Liver (tissue), 9 donors: Measurements from ENCODE around the gene DLAT. TPM values are rescaled to one million over a fixed set of nuclear protein-coding genes. Genes with fewer than 3 reads are reported as not detected.
"Not testable (repeated sequence)": the region's sequence is repeated elsewhere in the genome, so short reads cannot be mapped to it uniquely, and the experiment has no call there.

Experiments
- DNase-seq: peaks from one replicate; pipeline ENCODE4 v3.0.0-alpha.2; 2017; ENCODE audit warnings: low spot score
- H3K27ac ChIP-seq, 2 donors: one replicate each; pipeline ENCODE4 v1.7.0; 2013; ENCODE audit warnings: inconsistent platforms in 2 of 2, low read length in 2 of 2, control low read depth in 1 of 2, low read depth in 1 of 2, mild to moderate bottlenecking in 1 of 2
- H3K27me3 ChIP-seq, 4 donors: one replicate each; pipeline versions ENCODE4 v1.6.1 to v1.7.0; 2013; ENCODE audit warnings: low read length in 3 of 4, inconsistent platforms in 1 of 4, mild to moderate bottlenecking in 1 of 4, moderate library complexity in 1 of 4; ENCODE audit not compliant: control insufficient read depth in 4 of 4, insufficient read depth in 4 of 4
- H3K36me3 ChIP-seq, 4 donors: one replicate each; pipeline versions ENCODE4 v1.6.1 to v1.7.0; 2013; ENCODE audit warnings: low read length in 3 of 4, mild to moderate bottlenecking in 3 of 4, low read depth in 1 of 4, moderate library complexity in 1 of 4; ENCODE audit not compliant: control insufficient read depth in 4 of 4, insufficient read depth in 3 of 4
- H3K4me1 ChIP-seq, 4 donors: one replicate each; pipeline versions ENCODE4 v1.6.1 to v1.7.0; 2013; ENCODE audit warnings: low read length in 3 of 4, mild to moderate bottlenecking in 3 of 4, moderate library complexity in 1 of 4; ENCODE audit not compliant: control insufficient read depth in 4 of 4, insufficient read depth in 4 of 4
- H3K4me3 ChIP-seq, 3 donors: one replicate each; pipeline versions ENCODE4 v1.6.1 to v1.7.0; 2013; ENCODE audit warnings: low read length in 3 of 3, control low read depth in 1 of 3, low read depth in 1 of 3, mild to moderate bottlenecking in 1 of 3
- H3K9ac ChIP-seq, 2 donors: one replicate each; pipeline ENCODE4 v1.7.0; 2013; ENCODE audit warnings: low read length in 2 of 2, mild to moderate bottlenecking in 2 of 2, moderate library complexity in 2 of 2, control low read depth in 1 of 2, low read depth in 1 of 2
- H3K9me3 ChIP-seq, 4 donors: one replicate each; pipeline versions ENCODE4 v1.6.1 to v1.7.0; 2013; ENCODE audit warnings: low read length in 3 of 4; ENCODE audit not compliant: control insufficient read depth in 4 of 4
- EGR1 ChIP-seq, 2 donors: IDR thresholded peaks; 2 replicates each; pipeline ENCODE4 v1.6.1; 2016 to 2018; ENCODE audit warnings: antibody characterized with exemption in 2 of 2, low read depth in 2 of 2
- FOXA1 ChIP-seq: IDR thresholded peaks from 2 replicates; pipeline ENCODE4 v1.6.1; 2016; ENCODE audit warnings: antibody characterized with exemption
- GABPA ChIP-seq, 2 donors: IDR thresholded peaks in 1 of 2; conservative IDR thresholded peaks in 1 of 2; 2 replicates each; pipeline ENCODE4 v1.6.1; 2016; ENCODE audit warnings: antibody characterized with exemption in 2 of 2, mild to moderate bottlenecking in 1 of 2, moderate library complexity in 1 of 2
- HNF4G ChIP-seq: IDR thresholded peaks from 2 replicates; pipeline ENCODE4 v1.6.1; 2016; ENCODE audit warnings: antibody characterized with exemption
- JUND ChIP-seq, 2 donors: IDR thresholded peaks; 2 replicates each; pipeline ENCODE4 v1.6.1; 2016; ENCODE audit warnings: antibody characterized with exemption in 2 of 2
- NR2F2 ChIP-seq: IDR thresholded peaks from 2 replicates; pipeline ENCODE4 v1.6.1; 2016; ENCODE audit warnings: antibody characterized with exemption
- RXRA ChIP-seq, 2 donors: IDR thresholded peaks; 2 replicates each; pipeline ENCODE4 v1.6.1; 2017 to 2018; ENCODE audit warnings: antibody characterized with exemption in 2 of 2, mild to moderate bottlenecking in 1 of 2
- SP1 ChIP-seq: IDR thresholded peaks from 2 replicates; pipeline ENCODE4 v1.6.1; 2018; ENCODE audit warnings: antibody characterized with exemption, mild to moderate bottlenecking
- WGBS: extraction: QIAGEN DNeasy Blood & Tissue Kit; methylation state at CpG from one replicate; pipeline ENCODE4 v1.1.7; 2013; 5-methylcytosine and 5-hydroxymethylcytosine counted together
- polyA plus RNA-seq, 2 donors: library from polyadenylated mRNA; stranded (reverse) in 1 of 2; unstranded in 1 of 2; fragments of 200-250 nt in 1 of 2; fragments of >200 nt in 1 of 2; fragmentation: Nextera tagmentation in 1 of 2; extraction: Ambion mirVana in 1 of 2; gene quantifications; one replicate each; pipeline versions ENCODE4 v1.2.1 to v1.2.3, GENCODE V29; 2013 to 2015
- total RNA-seq, 2 donors: library from RNA; depleted of rRNA; stranded (reverse); fragments of >200 nt; gene quantifications; one replicate each; pipeline ENCODE4 v1.2.3, GENCODE V29; 2014
- TF ChIP-seq, protein P1 (sequence below): IDR thresholded peaks from 2 replicates; pipeline ENCODE4 v1.6.1; 2016; ENCODE audit warnings: antibody characterized with exemption, mild to moderate bottlenecking
- donor health status: healthy.
- donor health status: healthy.
- donor health status: healthy.
- donor health status: healthy.
- donor health status: healthy.

Gene DLAT
- total and polyA plus RNA-seq, 4 donors = 8.8 to 16.3 (median 13.2) TPM

DNA sequence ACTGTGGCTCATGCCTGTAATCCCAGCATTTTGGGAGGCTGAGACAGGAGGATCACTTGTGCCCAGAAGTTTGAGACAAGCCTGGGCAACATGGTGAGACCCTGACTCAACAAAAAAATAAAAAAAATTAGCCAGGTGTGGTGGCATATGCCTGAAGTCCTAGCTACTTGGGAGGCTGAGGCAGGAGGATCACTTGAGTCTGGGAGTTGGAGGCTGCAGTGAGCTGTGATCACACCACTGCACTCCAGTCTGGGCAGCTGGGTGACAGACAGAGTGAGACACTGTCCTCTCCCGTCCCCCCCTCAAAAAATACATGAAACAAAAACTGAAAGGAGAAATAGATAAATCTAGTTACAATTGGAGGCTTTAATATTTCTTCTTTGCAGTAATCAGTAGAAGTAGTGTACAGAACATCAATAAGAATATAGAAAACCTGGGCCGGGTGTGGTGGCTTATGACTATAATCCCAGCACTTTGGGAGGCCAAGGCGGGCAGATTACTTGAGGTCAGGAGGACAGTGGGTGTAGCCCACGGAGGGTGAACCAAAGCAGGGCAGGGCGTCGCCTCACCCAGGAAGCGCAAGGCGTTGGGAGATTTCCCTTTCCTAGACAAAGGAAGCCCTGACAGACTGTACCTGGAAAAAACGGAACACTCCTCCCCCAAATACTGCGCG, 19.6 kb upstream of the DLAT start:
- Histone ChIP-seq H3K9me3 (no peaks in the 10 kb centered on the region), H3K27ac (no peak overlapping the region), H3K4me1 (no peaks in the 10 kb centered on the region), H3K36me3 (peaks cover 7 to 21% (median 13%) of the 10 kb centered on the region in 4 donors), H3K9ac (no peak overlapping the region), H3K27me3 (no peaks in the 10 kb centered on the region), H3K4me3 (no peak overlapping the region)
- no peak for DNase-seq
- TF ChIP-seq EGR1 (IDR thresholded peaks at IDR 0.05; ENCODE audit: low read depth in 2 of 2) (no peak), FOXA1 (no peak), SP1 (no peak), HNF4G (no peak)
- 79% methylated on average over 11 of the region's 11 CpGs for WGBS

DNA sequence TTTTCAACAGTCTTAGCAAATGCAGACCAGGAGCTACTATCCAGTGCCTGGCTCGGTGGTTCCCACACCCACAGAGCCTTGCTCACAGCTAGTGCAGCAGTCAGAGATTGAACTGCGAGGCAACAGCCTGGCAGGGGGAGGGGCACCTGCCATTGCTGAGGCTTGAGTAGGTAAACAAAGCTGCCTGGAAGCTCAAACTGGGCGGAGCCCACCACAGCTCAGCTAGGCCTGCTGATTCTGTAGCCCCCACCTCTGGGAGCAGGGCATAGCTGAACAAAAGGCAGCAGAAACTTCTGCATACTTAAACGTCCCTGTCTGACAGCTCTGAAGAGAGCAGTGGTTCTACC, 19.1 kb upstream of the DLAT start:
- DNase-seq = not testable (repeated sequence)

DNA sequence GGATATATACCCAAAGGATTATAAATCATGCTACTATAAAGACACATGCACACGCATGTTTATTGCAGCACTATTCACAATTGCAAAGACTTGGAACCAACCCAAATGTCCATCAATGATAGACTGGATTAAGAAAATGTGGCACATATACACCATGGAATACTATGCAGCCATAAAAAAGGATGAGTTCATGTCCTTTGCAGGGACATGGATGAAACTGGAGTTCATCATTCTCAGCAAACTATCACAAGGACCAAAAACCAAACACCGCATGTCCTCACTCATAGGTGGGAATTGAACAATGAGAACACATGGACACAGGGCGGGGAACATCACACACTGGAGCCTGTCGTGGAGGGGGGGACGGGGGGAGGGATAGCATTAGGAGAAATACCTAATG, 13.8 kb upstream of the DLAT start:
- not testable (repeated sequence) for H3K9ac ChIP-seq, H3K36me3 ChIP-seq, H3K27me3 ChIP-seq, DNase-seq, H3K27ac ChIP-seq, H3K4me3 ChIP-seq, H3K9me3 ChIP-seq, H3K4me1 ChIP-seq
- WGBS = 91% methylated on average over 5 of the region's 5 CpGs

More for the DNA sequence above, 19.1 kb upstream of the DLAT start:
- H3K4me1 ChIP-seq, H3K9me3 ChIP-seq, H3K27me3 ChIP-seq, H3K9ac ChIP-seq, H3K4me3 ChIP-seq, H3K27ac ChIP-seq: not testable (repeated sequence)
- peaks cover 7 to 20% (median 11%) of the 10 kb centered on the region in 4 donors for H3K36me3 ChIP-seq
- WGBS = 65% methylated on average over 4 of the region's 4 CpGs

DNA sequence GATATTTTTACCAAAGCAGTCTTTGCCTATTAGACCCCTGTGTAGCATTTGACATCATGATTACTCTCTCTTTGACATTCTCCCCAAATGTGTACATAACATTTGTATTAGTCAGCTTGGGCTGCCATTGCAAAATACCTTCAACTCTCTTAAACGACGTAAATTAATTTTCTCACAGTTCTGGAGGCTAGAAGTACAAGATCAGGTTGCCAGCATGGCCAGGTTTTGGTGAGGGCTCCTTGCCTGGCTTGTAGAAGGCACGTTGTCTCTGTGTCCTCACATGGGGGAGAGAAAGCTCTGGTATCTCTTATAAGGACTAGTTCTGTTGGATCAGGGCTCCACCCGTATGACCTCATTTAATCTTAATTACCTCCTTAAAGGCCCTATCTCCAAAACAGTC, 12.3 kb upstream of the DLAT start:
- no peak overlapping the region for H3K9ac ChIP-seq
- TF ChIP-seq HNF4G = no peak
- no peak for TF ChIP-seq RXRA (IDR thresholded peaks at IDR 0.05)
- TF ChIP-seq GABPA (IDR thresholded peaks at IDR 0.05 in 1 of 2, conservative IDR thresholded peaks at IDR 0.05 in 1 of 2) = no peak
- no peak for TF ChIP-seq JUND (IDR thresholded peaks at IDR 0.05)
- H3K27me3 ChIP-seq = no peaks in the 10 kb centered on the region
- DNase-seq = no peak
- H3K27ac ChIP-seq = no peak overlapping the region
- 90% methylated on average over 4 of the region's 4 CpGs for WGBS
- H3K4me3 ChIP-seq = no peak overlapping the region
- H3K4me1 ChIP-seq = peaks cover 0 to 20% (median 15%) of the 10 kb centered on the region in 4 donors
- no peaks in the 10 kb centered on the region for H3K36me3 ChIP-seq
- no peaks in the 10 kb centered on the region for H3K9me3 ChIP-seq

DNA sequence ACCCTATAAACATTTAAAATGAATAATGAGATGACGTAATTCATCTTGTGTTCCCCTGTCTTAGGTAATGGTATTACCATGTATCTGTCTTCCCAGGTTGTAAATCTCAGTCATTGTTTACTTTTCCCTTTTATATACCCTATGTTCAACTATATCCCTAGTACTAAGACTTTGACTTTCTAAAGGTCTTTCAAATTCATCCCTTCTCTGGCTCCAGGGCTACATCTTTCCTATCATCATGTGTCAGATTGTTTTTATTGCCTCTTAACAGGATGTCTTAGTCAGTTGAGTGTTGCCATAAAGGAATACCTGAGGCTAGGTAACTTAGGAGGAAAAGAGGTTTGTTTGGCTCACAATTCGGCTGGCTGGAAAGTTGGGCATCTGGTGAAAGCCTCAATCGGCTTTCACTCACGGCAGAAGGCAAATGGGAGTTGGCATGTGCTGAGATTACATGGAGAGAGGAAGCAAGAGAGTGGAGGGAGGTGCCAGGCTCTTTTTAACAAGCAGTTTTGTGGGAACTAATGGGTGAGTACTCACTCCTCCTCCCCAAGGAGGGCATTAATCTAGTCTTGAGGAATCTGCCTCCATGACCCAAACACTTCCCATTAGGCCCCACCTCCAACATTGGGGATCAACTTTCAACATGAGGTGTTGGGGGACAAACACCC, 11.6 kb upstream of the DLAT start:
- no peak overlapping the region for H3K9ac ChIP-seq
- no peaks in the 10 kb centered on the region for H3K27me3 ChIP-seq
- H3K27ac ChIP-seq = no peak overlapping the region
- no peaks in the 10 kb centered on the region for H3K36me3 ChIP-seq
- H3K4me1 ChIP-seq = peaks cover 0 to 20% (median 16%) of the 10 kb centered on the region in 4 donors
- WGBS = 80% methylated on average over 4 of the region's 4 CpGs
- TF ChIP-seq FOXA1 (no peak), EGR1 (IDR thresholded peaks at IDR 0.05; ENCODE audit: low read depth in 2 of 2) (no peak), NR2F2 (no peak)
- TF ChIP-seq, protein P1, sequence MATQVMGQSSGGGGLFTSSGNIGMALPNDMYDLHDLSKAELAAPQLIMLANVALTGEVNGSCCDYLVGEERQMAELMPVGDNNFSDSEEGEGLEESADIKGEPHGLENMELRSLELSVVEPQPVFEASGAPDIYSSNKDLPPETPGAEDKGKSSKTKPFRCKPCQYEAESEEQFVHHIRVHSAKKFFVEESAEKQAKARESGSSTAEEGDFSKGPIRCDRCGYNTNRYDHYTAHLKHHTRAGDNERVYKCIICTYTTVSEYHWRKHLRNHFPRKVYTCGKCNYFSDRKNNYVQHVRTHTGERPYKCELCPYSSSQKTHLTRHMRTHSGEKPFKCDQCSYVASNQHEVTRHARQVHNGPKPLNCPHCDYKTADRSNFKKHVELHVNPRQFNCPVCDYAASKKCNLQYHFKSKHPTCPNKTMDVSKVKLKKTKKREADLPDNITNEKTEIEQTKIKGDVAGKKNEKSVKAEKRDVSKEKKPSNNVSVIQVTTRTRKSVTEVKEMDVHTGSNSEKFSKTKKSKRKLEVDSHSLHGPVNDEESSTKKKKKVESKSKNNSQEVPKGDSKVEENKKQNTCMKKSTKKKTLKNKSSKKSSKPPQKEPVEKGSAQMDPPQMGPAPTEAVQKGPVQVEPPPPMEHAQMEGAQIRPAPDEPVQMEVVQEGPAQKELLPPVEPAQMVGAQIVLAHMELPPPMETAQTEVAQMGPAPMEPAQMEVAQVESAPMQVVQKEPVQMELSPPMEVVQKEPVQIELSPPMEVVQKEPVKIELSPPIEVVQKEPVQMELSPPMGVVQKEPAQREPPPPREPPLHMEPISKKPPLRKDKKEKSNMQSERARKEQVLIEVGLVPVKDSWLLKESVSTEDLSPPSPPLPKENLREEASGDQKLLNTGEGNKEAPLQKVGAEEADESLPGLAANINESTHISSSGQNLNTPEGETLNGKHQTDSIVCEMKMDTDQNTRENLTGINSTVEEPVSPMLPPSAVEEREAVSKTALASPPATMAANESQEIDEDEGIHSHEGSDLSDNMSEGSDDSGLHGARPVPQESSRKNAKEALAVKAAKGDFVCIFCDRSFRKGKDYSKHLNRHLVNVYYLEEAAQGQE = no peak
- no peaks in the 10 kb centered on the region for H3K9me3 ChIP-seq
- no peak overlapping the region for H3K4me3 ChIP-seq
- DNase-seq = no peak
